Epidermal melanocyte (primary cell): ENCODE data around the gene CD47.
A peak's percentile ranks its signal among the peaks of the same experiment; 100 is the strongest.

Experiments used
- DNase-seq: peaks from one replicate; pipeline ENCODE4 v3.0.0; 2011; ENCODE audit warnings: low spot score; ENCODE audit not compliant: insufficient read length

The CD47 gene

GRCh38 chr3:108090701-108091497 is at the start of gene CD47:
Gene CD47, minus strand, starts transcription at chr3:108091031. Its CDS starts 123 bp downstream, at chr3:108090908.
- peak; percentile 86 for DNase-seq

DNA sequence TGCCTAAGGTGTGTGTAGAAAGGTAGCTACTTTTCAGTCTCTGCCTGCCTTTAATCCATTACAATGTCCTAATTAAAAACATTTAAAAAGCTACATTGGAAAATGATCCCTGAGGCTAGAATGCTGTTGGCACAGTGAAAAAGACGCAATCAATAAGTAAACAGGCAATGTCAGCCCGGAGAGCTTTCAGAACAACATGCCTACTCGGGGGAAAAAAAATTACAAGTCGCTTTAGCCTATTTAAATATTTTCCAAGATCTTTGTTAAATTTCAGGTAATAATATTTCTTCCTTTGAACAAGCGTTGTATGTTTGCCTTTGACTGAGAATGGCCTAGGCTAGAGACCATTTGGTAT is 46.6 kb upstream of the CD47 start:
- no peak for DNase-seq

GRCh38 chr3:108136561-108137459 is 46.0 kb upstream of the CD47 start:
- DNase-seq = no peak

GRCh38 chr3:108134555-108134880 is 43.7 kb upstream of the CD47 start:
- no peak for DNase-seq

- DNase-seq = no peak
Measured at GRCh38 chr3:108133858-108134554, 43.2 kb upstream of the CD47 start.

DNA sequence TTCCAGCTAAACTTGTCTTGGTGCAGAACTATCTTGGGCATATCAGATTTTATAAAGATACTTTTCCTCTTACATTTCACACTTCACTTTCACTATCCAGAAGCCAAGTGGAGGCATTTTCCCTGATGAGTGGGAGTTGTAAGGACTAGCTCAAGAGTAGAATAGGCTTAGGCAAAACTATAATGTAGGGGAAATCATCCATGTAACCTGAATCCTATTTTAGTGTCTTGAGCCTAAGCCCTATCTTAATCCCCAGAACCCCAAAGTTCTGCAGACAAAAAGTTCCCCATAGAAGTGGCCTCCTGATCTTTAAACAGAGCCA is 42.2 kb upstream of the CD47 start:
- DNase-seq = no peak

- DNase-seq = no peak
Measured at GRCh38 chr3:108131475-108132134, 40.8 kb upstream of the CD47 start.

- DNase-seq = no peak
Measured at GRCh38 chr3:108130701-108131474, 40.1 kb upstream of the CD47 start.

DNA sequence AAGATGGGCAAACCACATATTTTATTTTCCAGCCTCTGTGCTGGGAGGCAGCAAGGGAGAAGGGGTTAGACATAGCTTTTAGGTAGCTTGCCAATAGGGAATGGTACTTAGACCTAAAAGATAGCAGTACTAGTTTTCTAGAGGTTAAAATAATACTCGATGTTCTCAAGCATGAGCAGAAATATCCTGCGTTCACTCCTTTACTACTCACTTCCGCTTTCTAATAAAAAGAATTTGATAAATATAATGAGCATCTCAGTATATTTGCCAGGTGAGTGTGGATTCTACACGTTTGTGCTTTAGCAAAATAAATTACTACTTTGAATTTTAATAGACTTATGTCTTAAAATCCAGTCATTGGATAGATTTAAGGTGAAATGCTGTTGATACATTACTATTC is 39.4 kb upstream of the CD47 start:
- DNase-seq = no peak

DNA sequence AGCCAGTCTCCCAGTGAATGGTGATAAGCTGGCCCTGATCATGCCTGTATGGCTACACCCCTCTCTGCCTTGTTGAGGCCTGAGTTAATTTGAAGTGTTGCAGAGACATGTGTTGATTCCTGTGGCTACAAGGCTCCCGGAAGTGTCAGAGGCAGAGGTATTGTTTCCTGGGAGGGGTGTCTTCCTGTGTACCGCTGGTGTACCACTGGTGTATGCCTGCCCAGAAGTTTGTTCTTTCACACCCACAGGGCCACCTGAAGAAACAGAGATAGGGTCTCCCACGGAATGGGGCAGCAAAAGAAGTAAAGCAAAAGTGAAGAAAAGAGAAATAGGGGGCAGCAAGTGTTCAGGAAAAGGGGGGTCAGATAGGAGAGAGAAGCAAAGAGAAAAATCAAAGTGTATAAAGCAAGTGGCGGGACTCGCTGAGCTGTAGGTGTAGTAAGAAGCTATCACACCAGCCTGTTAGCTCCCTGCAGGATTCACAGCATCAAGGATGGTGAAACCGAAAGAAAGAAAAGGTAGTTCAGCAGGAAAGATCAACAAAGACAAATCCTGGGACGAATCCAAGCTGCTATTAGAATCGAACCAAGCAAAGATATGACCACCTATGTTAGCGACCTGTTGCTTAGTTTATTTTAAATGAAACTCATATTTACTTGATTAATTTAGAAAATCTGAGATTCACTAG is 36.6 kb upstream of the CD47 start:
- no peak for DNase-seq

GRCh38 chr3:108126348-108126747 is 35.5 kb upstream of the CD47 start:
- DNase-seq = no peak

GRCh38 chr3:108125550-108126071 is 34.8 kb upstream of the CD47 start:
- DNase-seq = no peak

DNA sequence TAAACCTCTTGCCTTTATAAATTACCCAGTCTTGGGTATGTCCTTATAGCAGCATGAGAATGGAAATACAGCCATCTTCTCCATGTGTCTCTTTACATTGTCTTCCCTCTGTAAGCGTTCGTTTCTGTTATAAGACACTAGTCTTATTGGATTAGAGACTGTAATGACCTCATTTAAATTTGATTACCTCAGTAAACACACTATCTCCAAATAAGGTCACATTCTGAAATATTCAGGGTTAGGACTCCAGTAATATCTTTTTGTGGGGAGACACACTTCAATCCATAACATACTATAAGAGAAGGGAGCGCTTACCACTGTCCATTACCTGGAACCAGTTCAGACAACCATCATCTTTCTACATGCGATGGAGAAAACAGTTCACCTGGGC is 34.3 kb upstream of the CD47 start:
- DNase-seq = no peak

- no peak for DNase-seq
Measured at GRCh38 chr3:108124337-108125152, 33.7 kb upstream of the CD47 start.

DNA sequence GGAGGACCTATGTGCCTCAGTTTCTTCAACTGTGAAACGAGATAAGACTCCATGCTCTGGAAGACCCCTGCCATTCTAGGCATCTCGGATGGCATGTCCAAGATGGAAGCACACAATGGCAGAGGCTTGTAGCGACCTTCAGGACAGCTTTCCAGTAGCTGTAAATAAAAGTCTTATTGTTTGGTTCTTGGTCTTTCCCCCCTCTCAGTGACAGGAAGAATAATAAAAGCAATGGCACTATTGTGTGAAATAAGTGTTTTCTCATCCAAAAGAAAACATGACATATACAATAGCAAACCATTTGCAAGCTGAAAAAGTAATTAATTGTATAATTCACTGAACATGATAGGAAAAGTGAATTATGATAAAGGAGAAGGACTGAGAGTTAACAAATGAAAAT is 32.5 kb upstream of the CD47 start:
- no peak for DNase-seq

DNA sequence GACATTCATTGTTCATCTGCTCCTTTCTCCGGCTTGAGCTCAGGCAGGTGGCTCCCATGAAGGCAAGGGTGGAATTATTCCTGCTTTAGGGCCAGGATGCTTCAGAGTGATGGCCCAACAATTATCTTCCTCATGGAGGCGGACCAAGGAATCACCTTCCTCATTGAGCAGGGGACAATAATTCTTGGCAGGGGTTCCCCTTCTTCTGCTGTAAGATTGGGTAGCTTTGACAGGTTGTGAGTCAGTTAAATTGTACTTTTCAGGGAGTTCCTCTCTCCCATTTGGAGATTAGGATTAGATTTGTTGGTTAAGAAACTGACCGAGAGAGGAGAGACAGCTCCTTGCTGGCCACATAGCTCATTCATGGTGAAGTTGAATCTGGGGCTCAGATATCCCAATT is 31.4 kb upstream of the CD47 start:
- DNase-seq = no peak

DNA sequence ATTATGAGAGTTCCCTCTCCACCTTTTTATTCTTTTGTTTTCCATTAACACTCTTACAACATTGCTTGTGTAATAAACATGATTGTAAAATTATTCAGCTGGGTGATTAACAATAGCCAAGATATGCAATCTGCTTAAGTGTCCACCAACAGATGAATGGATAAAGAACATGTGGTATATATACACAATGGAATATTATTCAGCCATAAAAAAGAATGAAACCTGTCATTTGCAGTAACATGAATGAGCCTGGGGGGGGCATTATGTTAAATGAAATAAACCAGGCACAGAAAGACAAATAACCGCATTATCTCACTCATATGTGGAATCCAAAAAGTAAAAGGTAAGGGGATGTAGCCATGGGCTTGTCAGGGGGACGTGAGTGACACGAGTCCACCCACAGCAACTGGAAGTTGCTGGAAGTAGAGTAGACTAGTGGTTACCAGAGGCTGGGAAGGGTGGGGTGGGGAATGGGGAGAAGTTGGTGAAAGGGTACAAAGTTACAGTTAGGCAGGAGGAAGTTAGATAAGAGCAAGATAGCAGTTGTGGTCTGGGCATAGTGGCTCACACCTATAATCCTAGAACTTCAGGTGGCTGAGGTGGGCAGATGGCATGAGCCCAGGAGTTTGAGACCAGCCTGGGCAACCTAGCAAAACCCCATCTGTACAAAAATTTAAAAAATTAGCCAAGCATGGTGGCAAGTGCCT is 28.7 kb upstream of the CD47 start:
- no peak for DNase-seq

GRCh38 chr3:108118038-108118768 is 27.4 kb upstream of the CD47 start:
- DNase-seq = no peak
